C4-2B (cell line): ENCODE measurements around the gene COX17.

ENCODE experiments used
- CTCF ChIP-seq: fragments of 450-650 bp; conservative IDR thresholded peaks from 2 replicates; pipeline ENCODE4 v1.5.1; 2017; ENCODE audit warnings: mild to moderate bottlenecking
- ZFX ChIP-seq: fragments of 450-650 bp; IDR thresholded peaks from 2 replicates; pipeline ENCODE4 v1.6.1; 2017

- TF ChIP-seq CTCF (no peak), ZFX (no peak)
Observed at GRCh38 chr3:119659606-119660291, 17.5 kb downstream of the COX17 start.
